ENCODE results near the gene ABHD5.
A peak's percentile ranks its signal among the peaks of the same experiment; 100 is the strongest.

The ABHD5 gene

GRCh38 chr3:43753741-43754715, 63.3 kb downstream of the ABHD5 start:
- FAIRE-seq (no peak), DNase-seq (ENCODE audit: insufficient read length, low spot score) (no peak)

DNA sequence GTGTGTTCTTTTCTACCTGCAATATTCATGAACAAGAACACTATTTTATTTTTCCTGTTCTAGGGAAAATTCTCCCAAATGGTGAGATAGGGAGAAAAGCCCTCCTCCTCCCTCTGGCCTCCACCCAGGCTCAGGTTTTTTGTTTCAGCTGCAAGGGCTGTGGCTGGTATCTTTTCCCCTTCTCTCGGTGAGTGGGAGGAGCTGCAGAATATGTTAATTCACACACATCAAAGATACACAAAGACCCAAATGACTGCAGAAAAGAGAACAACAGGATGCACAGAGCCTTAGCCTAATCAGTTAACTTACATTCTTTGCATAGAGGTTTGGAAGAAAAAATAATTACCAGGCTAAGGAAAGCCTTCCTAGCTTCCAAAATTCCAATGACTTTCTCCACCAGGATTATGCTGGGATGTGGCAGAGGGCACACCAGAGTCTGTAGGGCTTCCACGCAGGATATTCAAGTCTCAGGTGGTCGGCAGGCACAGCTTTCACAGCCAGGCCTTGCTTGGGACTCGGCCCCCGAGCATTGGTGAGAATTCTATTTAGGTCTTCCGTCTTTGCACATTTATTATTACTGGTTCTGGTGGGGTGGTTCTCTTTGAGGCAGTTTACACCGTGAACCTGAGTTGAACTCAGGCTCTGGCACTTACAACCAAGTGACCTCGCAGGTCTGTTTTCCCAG, 64.9 kb downstream of the ABHD5 start:
- FAIRE-seq, result no peak
- no peak for DNase-seq (ENCODE audit: insufficient read length, low spot score)

DNA sequence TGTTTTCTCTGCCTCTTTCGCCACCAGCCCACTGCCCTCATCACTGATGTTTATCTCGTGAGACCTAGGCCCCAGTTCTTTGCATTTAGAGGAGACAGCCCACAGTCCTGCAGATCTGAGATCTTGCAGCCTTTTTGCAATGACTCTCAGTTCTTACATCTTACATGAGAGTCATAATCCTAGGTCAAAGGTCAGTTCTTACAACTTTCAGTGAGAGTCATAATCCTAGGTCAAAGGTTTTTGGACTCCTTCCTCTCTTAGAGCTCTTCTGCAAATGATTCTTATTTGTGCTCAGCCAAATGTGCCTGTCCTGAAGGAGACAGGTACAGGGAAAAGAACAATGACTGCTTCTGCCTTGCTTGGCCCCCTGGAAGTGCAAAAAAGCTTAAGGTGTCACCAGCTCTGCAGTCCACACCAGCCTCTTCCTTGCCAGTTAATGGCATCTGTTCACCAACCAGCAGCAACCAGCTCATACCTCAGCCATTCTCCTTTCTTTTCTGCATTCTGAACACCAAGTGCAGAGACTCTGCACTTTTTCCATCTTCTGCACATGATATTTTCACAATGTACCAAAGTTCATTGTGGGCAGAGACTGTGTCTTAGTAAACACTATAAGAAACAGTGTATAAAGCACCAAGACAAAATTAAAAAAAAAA, 67.1 kb downstream of the ABHD5 start:
- FAIRE-seq (no peak), DNase-seq (ENCODE audit: insufficient read length, low spot score) (no peak)

DNA sequence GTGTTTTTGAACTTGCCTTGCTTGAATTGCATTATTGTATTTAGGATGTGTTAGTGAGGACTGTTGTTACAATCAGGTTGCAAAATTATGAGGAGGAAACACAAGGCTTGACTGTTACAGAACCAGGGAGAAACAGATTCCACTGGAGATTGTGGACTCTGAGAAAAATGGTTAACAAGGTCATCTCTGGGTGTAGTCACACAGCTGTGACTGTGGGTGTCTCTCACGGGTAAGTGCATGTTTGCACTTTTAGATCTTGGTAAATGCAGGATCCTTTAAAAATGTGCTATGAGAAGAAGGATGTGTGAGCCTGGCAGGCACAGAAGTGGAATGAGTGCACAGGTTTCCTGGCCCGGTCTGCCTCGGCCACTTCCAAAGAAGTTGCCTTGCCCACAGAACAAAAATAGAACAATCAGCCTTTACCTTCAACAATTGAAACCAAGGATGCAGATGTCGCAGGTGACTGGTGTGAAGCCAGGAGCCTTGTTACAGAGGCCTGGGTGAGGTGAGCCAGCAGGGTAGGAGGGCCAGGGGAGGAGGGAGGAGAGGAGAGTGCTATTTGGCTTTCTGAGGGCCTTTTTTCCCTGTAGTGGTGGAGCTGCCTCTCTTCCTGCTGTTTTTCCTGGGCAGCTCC, 68.0 kb downstream of the ABHD5 start:
- no peak for DNase-seq (ENCODE audit: insufficient read length, low spot score)
- FAIRE-seq, result no peak

- FAIRE-seq (no peak), DNase-seq (ENCODE audit: insufficient read length, low spot score) (no peak)
Measured at GRCh38 chr3:43759297-43759782, 68.6 kb downstream of the ABHD5 start.

DNA sequence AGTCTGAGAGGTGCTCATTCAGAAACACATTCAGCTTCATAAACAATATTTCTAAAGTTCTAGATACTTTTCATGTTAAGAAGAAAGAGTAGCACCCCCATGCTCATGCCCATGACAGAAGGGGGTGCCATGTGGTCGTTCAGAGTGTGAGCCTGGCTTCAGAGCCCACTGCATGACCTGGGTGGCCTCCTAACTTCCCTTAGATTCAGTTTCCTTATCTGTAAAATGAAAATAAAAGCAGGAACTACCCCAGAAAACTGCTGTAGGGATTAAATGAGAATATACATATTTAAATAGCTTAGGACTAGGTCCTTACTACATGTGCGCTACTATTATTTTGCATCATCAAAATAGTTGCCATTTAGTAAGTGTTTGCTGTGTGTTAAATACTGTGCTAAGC, 69.2 kb downstream of the ABHD5 start:
- DNase-seq (ENCODE audit: insufficient read length, low spot score), result no peak
- FAIRE-seq, result no peak

DNA sequence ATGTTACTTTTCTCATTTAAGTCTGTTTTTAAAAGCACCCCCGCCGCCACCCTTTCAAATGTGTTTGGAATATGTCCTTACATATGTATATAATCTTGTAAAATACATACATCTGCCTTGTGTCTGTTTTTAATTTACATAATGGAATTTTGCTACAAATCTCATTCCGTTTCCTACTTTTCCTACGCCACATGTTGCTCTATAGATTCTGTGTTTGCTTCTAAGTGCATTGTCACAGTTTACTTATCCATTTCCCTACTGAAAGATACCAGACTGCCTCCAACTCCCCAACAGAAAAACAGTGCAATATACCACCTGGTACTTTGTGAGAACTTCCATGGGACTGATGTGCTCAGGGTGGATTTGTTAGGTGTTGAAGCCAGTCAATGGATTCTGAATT, 70.2 kb downstream of the ABHD5 start:
- no peak for DNase-seq (ENCODE audit: insufficient read length, low spot score)
- no peak for FAIRE-seq

GRCh38 chr3:43762451-43762850, 71.7 kb downstream of the ABHD5 start:
- DNase-seq (ENCODE audit: insufficient read length, low spot score) (no peak), FAIRE-seq (no peak)

- no peak for DNase-seq (ENCODE audit: insufficient read length, low spot score)
- no peak for FAIRE-seq
Measured at GRCh38 chr3:43764056-43764455, 73.3 kb downstream of the ABHD5 start.

GRCh38 chr3:43764471-43764870, 73.7 kb downstream of the ABHD5 start:
- DNase-seq (ENCODE audit: insufficient read length, low spot score), result no peak
- no peak for FAIRE-seq

DNA sequence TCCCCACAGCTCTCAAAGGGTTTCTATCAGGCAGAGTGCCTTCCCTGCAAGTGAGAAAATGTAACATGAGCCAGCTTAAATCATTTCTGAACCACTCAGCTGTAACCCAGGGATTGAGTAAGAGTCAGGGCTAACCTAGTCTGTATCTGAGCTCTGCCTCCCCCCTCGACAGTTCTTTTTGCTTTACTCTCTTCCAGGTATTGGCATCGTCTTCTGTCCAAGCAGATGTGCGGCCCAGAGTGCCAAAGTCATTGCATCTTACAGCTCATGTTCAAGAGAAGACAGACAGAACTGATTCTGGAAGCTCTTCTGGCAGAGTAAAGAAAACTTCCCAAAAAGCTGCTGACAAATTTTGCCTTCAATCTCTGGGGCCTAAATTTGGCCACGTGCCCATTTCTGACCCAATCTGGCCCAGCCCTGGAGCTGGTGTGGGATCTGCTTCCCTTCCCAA, 74.8 kb downstream of the ABHD5 start:
- DNase-seq (ENCODE audit: insufficient read length, low spot score) (no peak), FAIRE-seq (no peak)

DNA sequence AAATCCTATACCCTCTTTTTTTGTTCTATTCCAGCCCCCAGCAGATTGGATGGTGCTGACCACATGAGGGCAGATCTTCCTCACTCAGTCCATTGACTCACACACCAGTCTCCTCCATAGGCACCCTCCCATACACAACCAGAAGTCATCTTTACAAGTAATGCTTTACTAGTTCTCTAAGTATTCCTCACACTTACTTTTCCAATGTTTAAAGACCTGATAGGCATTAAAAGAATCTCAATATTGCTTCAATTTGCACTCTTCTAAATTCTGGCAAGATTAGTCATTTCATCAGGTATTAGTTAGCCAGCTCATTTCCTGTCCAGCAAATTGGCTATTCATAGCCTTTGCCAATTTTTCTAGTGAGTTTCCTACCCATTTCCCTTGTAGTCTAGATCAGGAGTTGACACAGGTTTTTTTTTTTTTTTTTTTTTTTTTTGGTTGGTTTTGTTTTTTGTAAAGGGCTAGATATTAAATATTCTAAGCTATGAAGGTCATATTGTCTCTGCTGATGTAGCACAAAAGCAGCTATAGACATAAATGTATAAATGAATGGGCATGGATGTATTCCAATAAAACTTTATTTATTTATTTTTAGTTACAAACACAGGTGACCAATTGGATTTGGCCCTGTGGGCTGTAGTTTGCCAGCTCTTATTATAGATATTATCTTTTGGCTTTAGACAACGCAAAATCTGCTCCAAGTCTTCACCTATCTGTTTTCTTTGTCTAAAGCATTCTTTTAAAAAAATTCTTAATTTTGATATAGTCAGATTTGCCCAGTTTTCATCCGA, 76.1 kb downstream of the ABHD5 start:
- DNase-seq (ENCODE audit: insufficient read length, low spot score) (no peak), FAIRE-seq (no peak)

- FAIRE-seq (no peak), DNase-seq (ENCODE audit: insufficient read length, low spot score) (no peak)
Measured at GRCh38 chr3:43768381-43768973, 77.7 kb downstream of the ABHD5 start.

GRCh38 chr3:43769097-43769884, 78.6 kb downstream of the ABHD5 start:
- FAIRE-seq (peak; percentile 62), DNase-seq (ENCODE audit: insufficient read length, low spot score) (peak; percentile 73)

DNA sequence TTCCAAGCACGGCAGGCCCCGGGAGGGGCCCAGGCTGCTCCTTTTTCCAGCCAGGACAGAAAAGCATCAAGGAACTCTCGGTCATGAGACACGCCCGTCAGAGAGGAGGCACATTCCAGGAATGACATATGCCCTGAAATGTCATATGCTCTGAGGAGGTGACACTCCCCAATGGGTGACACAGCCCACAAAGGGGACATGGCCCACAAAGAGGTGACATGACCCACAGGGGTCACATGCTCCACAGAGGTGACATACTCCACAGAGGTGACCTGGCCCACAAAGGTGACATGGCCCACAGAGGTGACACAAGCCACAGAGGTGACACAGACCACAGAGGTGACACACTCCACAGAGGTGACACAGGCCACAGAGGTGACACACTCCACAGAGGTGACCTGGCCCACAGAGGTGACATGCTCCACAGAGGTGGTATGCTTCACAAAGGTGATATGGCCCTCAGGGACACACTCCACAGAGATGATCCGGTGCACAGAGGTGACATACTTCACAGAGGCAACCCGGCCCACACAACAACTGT, 79.2 kb downstream of the ABHD5 start:
- FAIRE-seq, result no peak
- no peak for DNase-seq (ENCODE audit: insufficient read length, low spot score)

GRCh38 chr3:43770426-43771103, 79.8 kb downstream of the ABHD5 start:
- DNase-seq (ENCODE audit: insufficient read length, low spot score) (no peak), FAIRE-seq (no peak)

DNA sequence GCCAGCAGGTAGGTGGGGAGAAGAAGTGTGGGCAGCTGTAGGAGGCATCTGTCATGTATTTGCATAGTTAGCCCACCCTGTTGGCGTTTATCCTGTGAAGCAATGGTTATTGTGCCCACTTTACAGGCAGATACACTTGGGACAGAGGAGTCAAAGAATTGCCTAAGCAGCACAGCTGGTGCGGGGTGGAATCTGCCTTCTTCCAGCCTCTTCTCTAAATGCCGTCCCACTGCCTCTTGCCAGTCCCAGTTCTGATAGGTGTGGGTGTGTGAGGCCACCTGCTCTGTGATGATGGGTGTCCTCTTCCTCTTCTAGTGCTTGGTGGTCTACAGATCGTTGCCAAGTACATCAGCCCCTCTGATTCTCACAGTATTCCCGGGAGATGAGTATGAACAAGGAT, 80.9 kb downstream of the ABHD5 start:
- DNase-seq (ENCODE audit: insufficient read length, low spot score) (no peak), FAIRE-seq (no peak)

Data from GM19239 (cell line).